A549 (cell line): Measurements from ENCODE around the gene SAXO1. TPM values are rescaled to one million over a fixed set of nuclear protein-coding genes. Genes with fewer than 3 reads are reported as not detected.
"Not testable (repeated sequence)": the region's sequence is repeated elsewhere in the genome, so short reads cannot be mapped to it uniquely, and the experiment has no call there.

Source experiments
- ATAC-seq, 2 experiments: fragments of 200-7000 bp in 1 of 2; fragments of >200 bp in 1 of 2; cut with Nextera tagmentation in 1 of 2; cut with Tn5 transposase in 1 of 2; 3 replicates each; pipeline versions ENCODE4 v1.8.0 to v1.9.1; 2018 to 2020; ENCODE audit warnings: mild to moderate bottlenecking in 1 of 2, moderate library complexity in 1 of 2
- CTCF ChIA-PET: fragments of 300-600 bp; sonication (Branson Sonifier 250); formaldehyde crosslinking; extraction: SDS; loops from one replicate; lab custom pipeline; 2021; ENCODE audit warnings: antibody characterized with exemption, inconsistent platforms; lab: Yijun Ruan, JAX
- POLR2A ChIA-PET: fragments of 350-600 bp; formaldehyde crosslinking; extraction: SDS; loops from one replicate; lab custom pipeline; 2021; ENCODE audit warnings: antibody characterized with exemption, inconsistent platforms; lab: Yijun Ruan, JAX
- DNase-seq, 2 experiments: peaks; one replicate each; pipeline versions ENCODE4 v3.0.0 to v3.0.0-alpha.2; 2011 to 2016; ENCODE audit warnings: low read depth in 1 of 2, low spot score in 1 of 2
- FAIRE-seq: peaks from 2 replicates; lab custom pipeline; 2011; peaks lifted over from hg19 to GRCh38; lab: Jason Lieb, UNC
- H3K27ac ChIP-seq, 2 experiments: fragments of >200 bp; sonication (Bioruptor Twin); formaldehyde crosslinking; 3 replicates each; pipeline ENCODE4 v1.5.1; 2016 to 2017
- H3K4me1 ChIP-seq: fragments of >200 bp; sonication (Bioruptor Twin); formaldehyde crosslinking; 3 replicates; pipeline ENCODE4 v1.6.1; 2016
- H3K4me2 ChIP-seq: fragments of >200 bp; sonication (Bioruptor Twin); formaldehyde crosslinking; 3 replicates; pipeline ENCODE4 v1.6.1; 2016
- H3K4me3 ChIP-seq: fragments of >200 bp; sonication (Bioruptor Twin); formaldehyde crosslinking; 3 replicates; pipeline ENCODE4 v1.5.1; 2016
- H3K9me3 ChIP-seq: fragments of >200 bp; sonication (Bioruptor Twin); formaldehyde crosslinking; 3 replicates; pipeline ENCODE4 v1.6.1; 2016
- BCL3 ChIP-seq: fragments of >200 bp; sonication (Bioruptor Twin); formaldehyde crosslinking; IDR thresholded peaks from 3 replicates; pipeline ENCODE4 v1.6.1; 2016
- BHLHE40 ChIP-seq: IDR thresholded peaks from 2 replicates; pipeline ENCODE4 v1.6.1; 2012; ENCODE audit warnings: low read depth, low read length, inconsistent platforms
- CBX2 ChIP-seq: fragments of 200-600 bp; sonication (generic); IDR thresholded peaks from 2 replicates; pipeline ENCODE4 v1.6.1; 2016; ENCODE audit warnings: low read depth, mild to moderate bottlenecking, borderline replicate concordance
- CEBPB ChIP-seq, 2 experiments: fragments of >200 bp in 1 of 2; sonication (Bioruptor Twin) in 1 of 2; formaldehyde crosslinking in 1 of 2; IDR thresholded peaks; 2 replicates each; pipeline ENCODE4 v1.6.1; 2012 to 2016
- CHD4 ChIP-seq: fragments of 200-600 bp; sonication (generic); IDR thresholded peaks from 2 replicates; pipeline ENCODE4 v1.6.1; 2016; ENCODE audit warnings: antibody characterized with exemption, mild to moderate bottlenecking, borderline replicate concordance
- CTCF ChIP-seq: fragments of >200 bp; sonication (Bioruptor Twin); formaldehyde crosslinking; IDR thresholded peaks from 3 replicates; pipeline ENCODE4 v1.5.1; 2016
- EHF ChIP-seq: fragments of 250-450 bp; sonication (Bioruptor Pico); IDR thresholded peaks from 2 replicates; pipeline ENCODE4 v1.5.0; 2020; ENCODE audit warnings: mild to moderate bottlenecking
- EHMT2 ChIP-seq: fragments of 200-600 bp; sonication (generic); IDR thresholded peaks from 2 replicates; pipeline ENCODE4 v1.6.1; 2016; ENCODE audit warnings: antibody characterized with exemption, low read depth, mild to moderate bottlenecking, moderate library complexity
- ESRRA ChIP-seq: fragments of 150-350 bp; IDR thresholded peaks from 2 replicates; pipeline ENCODE4 v1.6.1; 2014; ENCODE audit warnings: mild to moderate bottlenecking, low read length, borderline replicate concordance
- FOSL2 ChIP-seq, 2 experiments: fragments of 450-650 bp in 1 of 2; fragments of >200 bp in 1 of 2; sonication (Bioruptor Twin) in 1 of 2; formaldehyde crosslinking; IDR thresholded peaks; 2 replicates each; pipeline versions ENCODE4 v1.5.0 to v1.6.1; 2016 to 2020; ENCODE audit warnings: mild to moderate bottlenecking in 1 of 2, moderate library complexity in 1 of 2
- FOXS1 ChIP-seq: fragments of 250-450 bp; sonication (Bioruptor Pico); IDR thresholded peaks from 2 replicates; pipeline ENCODE4 v1.5.0; 2020; ENCODE audit warnings: mild to moderate bottlenecking, moderate library complexity
- GATA3 ChIP-seq: IDR thresholded peaks from 2 replicates; pipeline ENCODE4 v1.6.1; 2012; ENCODE audit warnings: borderline replicate concordance
- HDAC2 ChIP-seq: fragments of 200-600 bp; sonication (generic); IDR thresholded peaks from 2 replicates; pipeline ENCODE4 v1.6.1; 2016
- HMGXB4 ChIP-seq: fragments of 250-450 bp; sonication (Bioruptor Pico); IDR thresholded peaks from 2 replicates; pipeline ENCODE4 v1.5.0; 2021; ENCODE audit warnings: mild to moderate bottlenecking, moderate library complexity, borderline replicate concordance
- JUNB ChIP-seq: fragments of >200 bp; sonication (Bioruptor Twin); formaldehyde crosslinking; IDR thresholded peaks from 2 replicates; pipeline ENCODE4 v1.6.1; 2016
- MAFK ChIP-seq: fragments of 450-650 bp; IDR thresholded peaks from 2 replicates; pipeline ENCODE4 v1.6.1; 2014; ENCODE audit not compliant: partially characterized antibody
- PBX3 ChIP-seq: IDR thresholded peaks from 2 replicates; pipeline ENCODE4 v1.6.1; 2012
- POLR2A ChIP-seq: IDR thresholded peaks from 2 replicates; pipeline ENCODE4 v1.6.1; 2012; ENCODE audit warnings: mild to moderate bottlenecking, low read length
- POLR2AphosphoS2 ChIP-seq: conservative IDR thresholded peaks from 2 replicates; pipeline ENCODE4 v1.6.1; 2012; ENCODE audit warnings: low read length, improper control_type of control experiment, inconsistent platforms
- RAD21 ChIP-seq, 2 experiments: fragments of >200 bp in 1 of 2; sonication (Bioruptor Twin) in 1 of 2; formaldehyde crosslinking in 1 of 2; IDR thresholded peaks in 1 of 2; conservative IDR thresholded peaks in 1 of 2; 2 replicates in 1 of 2; 3 replicates in 1 of 2; pipeline ENCODE4 v1.6.1; 2012 to 2018; ENCODE audit warnings: inconsistent platforms in 1 of 2
- RARB ChIP-seq: fragments of 250-450 bp; sonication (Bioruptor Pico); IDR thresholded peaks from 2 replicates; pipeline ENCODE4 v1.8.0; 2021; ENCODE audit warnings: mild to moderate bottlenecking, moderate library complexity
- RCOR1 ChIP-seq: fragments of 150-350 bp; IDR thresholded peaks from 2 replicates; pipeline ENCODE4 v1.6.1; 2014; ENCODE audit warnings: antibody characterized with exemption, low read length, low read depth
- TFCP2L1 ChIP-seq: fragments of 250-450 bp; sonication (Bioruptor Pico); IDR thresholded peaks from 2 replicates; pipeline ENCODE4 v1.5.0; 2021; ENCODE audit warnings: mild to moderate bottlenecking
- TP53 ChIP-seq: fragments of 250-450 bp; sonication (Bioruptor Pico); IDR thresholded peaks from 2 replicates; pipeline ENCODE4 v1.5.0; 2021; ENCODE audit warnings: mild to moderate bottlenecking, moderate library complexity
- ZNF302 ChIP-seq: fragments of 250-450 bp; sonication (Bioruptor Pico); IDR thresholded peaks from 2 replicates; pipeline ENCODE4 v1.9.0; 2021; ENCODE audit warnings: inconsistent platforms, mild to moderate bottlenecking, moderate library complexity
- WGBS: methylation state at CpG from one replicate; pipeline ENCODE4 v1.1.6; 2017; ENCODE audit errors: missing lambda C conversion rate; 5-methylcytosine and 5-hydroxymethylcytosine counted together
- polyA plus RNA-seq, 4 experiments: library from polyadenylated mRNA; depleted of rRNA in 3 of 4; stranded (reverse); fragments of >200 nt; fragmentation: RNase III in 1 of 4; extraction: RNeasy Plus Mini Kit Qiagen cat#74134 plus additional on column Dnase treatment in 1 of 4; gene quantifications; 2 replicates in 3 of 4; 3 replicates in 1 of 4; pipeline ENCODE4 v1.2.3, GENCODE V29; 2011 to 2017

SAXO1 gene
- polyA plus RNA-seq, 2 of the 4 experiments (the other 2 are of a cell fraction) = not detected

GRCh38 chr9:19022206-19022605, 10.8 kb downstream of the SAXO1 start:
- TF ChIP-seq RCOR1 = no peak
- no peak for TF ChIP-seq BHLHE40
- no peak for TF ChIP-seq RARB (CRISPR knock-in tag)
- TF ChIP-seq HDAC2 = no peak
- no peak for TF ChIP-seq TFCP2L1
- TF ChIP-seq JUNB = no peak
- no peak for TF ChIP-seq EHF (CRISPR knock-in tag)
- no peak for TF ChIP-seq CBX2
- TF ChIP-seq MAFK = no peak
- TF ChIP-seq FOSL2 (IDR thresholded peaks at IDR 0.05) = no peak
- TF ChIP-seq FOSL2 (CRISPR knock-in tag; IDR thresholded peaks at IDR 0.05) = no peak
- no peak for TF ChIP-seq BCL3
- TF ChIP-seq FOXS1 (CRISPR knock-in tag) = no peak
- TF ChIP-seq TP53 = no peak
- TF ChIP-seq CHD4 = no peak
- ATAC-seq = no peak
- H3K27ac ChIP-seq = no peak overlapping the region
- ChIA-PET CTCF (interaction anchor here (0.7 to 1.4 kb wide), 3 partner anchors 12 to 1490 kb away, joined by 3 read pairs; no protein-coding TSS in a partner anchor), POLR2A (no interaction called here)
- FAIRE-seq = no peak
- no peaks in the 10 kb centered on the region for H3K4me1 ChIP-seq
- H3K9me3 ChIP-seq = no peaks in the 10 kb centered on the region
- WGBS = 83% methylated on average over 2 of the region's 2 CpGs
- no peak overlapping the region for H3K4me2 ChIP-seq
- no peak overlapping the region for H3K4me3 ChIP-seq
- no peak for DNase-seq

GRCh38 chr9:19021649-19022048, 11.4 kb downstream of the SAXO1 start:
- ATAC-seq, H3K9me3 ChIP-seq, DNase-seq, POLR2A ChIA-PET, H3K4me1 ChIP-seq, H3K4me3 ChIP-seq, H3K27ac ChIP-seq, H3K4me2 ChIP-seq, FAIRE-seq: not testable (repeated sequence)
- TF ChIP-seq MAFK = peak; percentile 93
- CTCF ChIA-PET = interaction anchor here (0.6 to 1.4 kb wide), 4 partner anchors 13 to 1489 kb away, joined by 3 to 4 read pairs (median 3); no protein-coding TSS in a partner anchor
- 62% methylated on average over 2 of the region's 2 CpGs for WGBS

- POLR2A ChIA-PET = no interaction called here
- Histone ChIP-seq H3K9me3 (no peaks in the 10 kb centered on the region), H3K4me1 (no peaks in the 10 kb centered on the region), H3K4me3 (no peak overlapping the region), H3K4me2 (no peak overlapping the region), H3K27ac (no peak overlapping the region)
- FAIRE-seq = no peak
- no peak for ATAC-seq
- WGBS = 36% methylated on average over 3 of the region's 3 CpGs
- no peak for DNase-seq
- CTCF ChIA-PET = interaction anchor here (0.8 to 1.6 kb wide), 4 partner anchors 8 to 767 kb away, joined by 3 to 6 read pairs (median 4); no protein-coding TSS in a partner anchor
- TF ChIP-seq GATA3 (no peak), JUNB (no peak), HMGXB4 (CRISPR knock-in tag) (no peak), ZNF302 (CRISPR knock-in tag) (no peak), RCOR1 (no peak), HDAC2 (no peak), TP53 (no peak), CBX2 (no peak), POLR2A (no peak), EHMT2 (no peak), PBX3 (no peak), ESRRA (no peak), CTCF (no peak), RAD21 (conservative IDR thresholded peaks at IDR 0.05 in 1 of 2, IDR thresholded peaks at IDR 0.05 in 1 of 2) (no peak), POLR2AphosphoS2 (no peak), CEBPB (IDR thresholded peaks at IDR 0.05) (no peak)
Observed at GRCh38 chr9:19020886-19021455, 12.0 kb downstream of the SAXO1 start.
